22Rv1 (cell line): ENCODE data around the gene INTS6.

Source experiments
- ZFX ChIP-seq: fragments of 450-650 bp; IDR thresholded peaks from 2 replicates; pipeline ENCODE4 v1.6.1; 2017; ENCODE audit warnings: antibody characterized with exemption, borderline replicate concordance
- TF ChIP-seq, protein P1 (sequence below): fragments of 450-650 bp; IDR thresholded peaks from 2 replicates; pipeline ENCODE4 v1.5.1; 2017; ENCODE audit warnings: mild to moderate bottlenecking

DNA sequence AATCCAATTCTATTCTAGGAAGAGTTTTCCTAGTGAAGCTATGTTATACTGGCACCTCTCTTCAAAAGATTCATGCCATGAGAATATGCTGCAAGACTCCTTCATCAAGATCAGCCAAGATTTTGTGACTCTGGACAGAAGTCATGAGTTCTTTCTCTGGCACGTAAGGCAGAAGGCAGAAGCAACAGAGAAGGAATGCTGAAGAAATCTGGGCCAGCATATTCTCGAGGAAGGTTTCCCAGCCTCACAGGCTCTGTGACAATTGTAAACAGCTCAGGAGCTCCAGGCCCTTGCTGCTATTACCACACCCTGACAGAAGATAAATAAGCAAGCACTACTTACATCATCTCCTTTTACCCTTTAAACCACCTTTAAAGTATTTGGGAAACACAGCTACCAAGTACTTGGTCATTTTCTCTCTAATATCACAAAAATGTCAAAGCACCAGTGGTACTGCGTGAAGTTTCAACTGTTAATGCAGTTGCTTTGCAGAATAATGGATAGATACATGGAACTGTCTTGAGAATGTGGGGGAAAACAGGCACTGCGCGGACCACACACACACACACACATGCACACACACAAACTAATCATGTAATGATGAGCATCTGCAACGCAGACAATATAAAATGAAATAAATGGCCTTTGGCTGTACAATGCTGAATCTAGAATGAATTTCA, 55.4 kb downstream of the INTS6 start:
- TF ChIP-seq, protein P1, sequence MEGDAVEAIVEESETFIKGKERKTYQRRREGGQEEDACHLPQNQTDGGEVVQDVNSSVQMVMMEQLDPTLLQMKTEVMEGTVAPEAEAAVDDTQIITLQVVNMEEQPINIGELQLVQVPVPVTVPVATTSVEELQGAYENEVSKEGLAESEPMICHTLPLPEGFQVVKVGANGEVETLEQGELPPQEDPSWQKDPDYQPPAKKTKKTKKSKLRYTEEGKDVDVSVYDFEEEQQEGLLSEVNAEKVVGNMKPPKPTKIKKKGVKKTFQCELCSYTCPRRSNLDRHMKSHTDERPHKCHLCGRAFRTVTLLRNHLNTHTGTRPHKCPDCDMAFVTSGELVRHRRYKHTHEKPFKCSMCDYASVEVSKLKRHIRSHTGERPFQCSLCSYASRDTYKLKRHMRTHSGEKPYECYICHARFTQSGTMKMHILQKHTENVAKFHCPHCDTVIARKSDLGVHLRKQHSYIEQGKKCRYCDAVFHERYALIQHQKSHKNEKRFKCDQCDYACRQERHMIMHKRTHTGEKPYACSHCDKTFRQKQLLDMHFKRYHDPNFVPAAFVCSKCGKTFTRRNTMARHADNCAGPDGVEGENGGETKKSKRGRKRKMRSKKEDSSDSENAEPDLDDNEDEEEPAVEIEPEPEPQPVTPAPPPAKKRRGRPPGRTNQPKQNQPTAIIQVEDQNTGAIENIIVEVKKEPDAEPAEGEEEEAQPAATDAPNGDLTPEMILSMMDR: no peak
- TF ChIP-seq ZFX: no peak
